ENCODE results near the gene GALNT17.

Gene GALNT17

DNA sequence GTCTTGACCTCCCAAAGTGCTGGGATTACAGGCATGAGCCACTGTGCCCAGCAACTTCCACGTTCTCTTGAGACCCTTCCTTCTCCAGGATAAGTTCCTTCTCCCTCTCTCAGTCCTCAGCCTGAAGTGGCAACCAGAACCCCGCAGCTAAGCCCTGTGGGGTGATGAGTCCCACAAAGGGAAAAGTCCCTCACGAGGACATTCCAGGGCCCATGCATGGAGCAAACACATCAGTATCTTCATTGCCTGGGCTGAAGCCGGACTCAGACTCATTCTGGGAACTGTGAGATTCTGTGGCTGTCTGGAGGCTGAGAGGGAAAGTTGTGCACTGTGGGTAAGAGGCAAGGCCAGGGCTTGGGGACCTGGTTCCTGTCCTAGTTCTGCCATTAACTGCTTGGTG, 622.9 kb downstream of the GALNT17 start (continued):
- TF ChIP-seq ZNF501 (tag by site-specific recombination; IDR thresholded peaks at IDR 0.05) (no peak), RBAK (tag by site-specific recombination; IDR thresholded peaks at IDR 0.05) (no peak)

DNA sequence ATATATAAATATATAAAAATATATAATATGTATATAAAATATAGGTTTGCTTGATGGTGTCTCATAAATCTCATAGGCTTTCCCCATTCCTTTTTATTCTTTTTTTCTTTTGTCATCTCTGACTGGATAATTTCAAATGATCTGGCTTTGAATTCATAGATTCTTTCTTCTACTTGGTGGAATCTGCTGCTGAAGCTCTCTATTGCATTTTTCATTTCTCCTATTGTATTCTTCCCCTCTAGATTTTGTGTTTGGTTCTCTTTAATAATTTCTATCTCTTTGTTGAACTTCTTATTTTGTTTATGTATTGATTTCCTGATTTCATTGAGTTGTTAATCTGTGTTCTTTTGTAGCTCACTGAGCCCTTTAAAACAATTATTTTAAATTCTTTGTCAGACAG, 629.4 kb downstream of the GALNT17 start:
- Histone ChIP-seq H3K9me3 (ENCODE audit: control insufficient read depth, insufficient read depth, low read depth, low read length) (no peaks in the 10 kb centered on the region), H3K36me3 (ENCODE audit: control insufficient read depth in 2 of 2, insufficient read depth in 1 of 2, low read length in 2 of 2) (no peaks in the 10 kb centered on the region), H3K4me3 (ENCODE audit: low read depth, low read length) (no peak overlapping the region), H3K4me1 (ENCODE audit: control insufficient read depth, insufficient read depth, low read length) (no peaks in the 10 kb centered on the region), H3K27ac (ENCODE audit: extremely low read depth, low read depth, low read length) (no peak overlapping the region)
- ChIA-PET POLR2A (no interaction called here), CTCF (interaction anchor here (0.7 kb wide), 1 partner anchor 389 kb away, joined by 3 read pairs; no protein-coding TSS in a partner anchor)
- TF ChIP-seq ZNF169 (tag by site-specific recombination; IDR thresholded peaks at IDR 0.05), result no peak
- no peak for TF ChIP-seq ZNF843 (tag by site-specific recombination; IDR thresholded peaks at IDR 0.05)
- no peak for TF ChIP-seq ZNF274 (IDR thresholded peaks at IDR 0.05; ENCODE audit: low read length)
- TF ChIP-seq ZNF274 (tag by site-specific recombination; IDR thresholded peaks at IDR 0.05; ENCODE audit: borderline replicate concordance), result no peak
- TF ChIP-seq ZNF785 (tag by site-specific recombination; IDR thresholded peaks at IDR 0.05), result no peak
- TF ChIP-seq ZNF585B (tag by site-specific recombination; IDR thresholded peaks at IDR 0.05), result no peak
- TF ChIP-seq ZNF114 (tag by site-specific recombination; IDR thresholded peaks at IDR 0.05), result no peak
- no peak for TF ChIP-seq HOXA7 (CRISPR knock-in tag; IDR thresholded peaks at IDR 0.05; ENCODE audit: borderline replicate concordance)
- TF ChIP-seq, protein P1, sequence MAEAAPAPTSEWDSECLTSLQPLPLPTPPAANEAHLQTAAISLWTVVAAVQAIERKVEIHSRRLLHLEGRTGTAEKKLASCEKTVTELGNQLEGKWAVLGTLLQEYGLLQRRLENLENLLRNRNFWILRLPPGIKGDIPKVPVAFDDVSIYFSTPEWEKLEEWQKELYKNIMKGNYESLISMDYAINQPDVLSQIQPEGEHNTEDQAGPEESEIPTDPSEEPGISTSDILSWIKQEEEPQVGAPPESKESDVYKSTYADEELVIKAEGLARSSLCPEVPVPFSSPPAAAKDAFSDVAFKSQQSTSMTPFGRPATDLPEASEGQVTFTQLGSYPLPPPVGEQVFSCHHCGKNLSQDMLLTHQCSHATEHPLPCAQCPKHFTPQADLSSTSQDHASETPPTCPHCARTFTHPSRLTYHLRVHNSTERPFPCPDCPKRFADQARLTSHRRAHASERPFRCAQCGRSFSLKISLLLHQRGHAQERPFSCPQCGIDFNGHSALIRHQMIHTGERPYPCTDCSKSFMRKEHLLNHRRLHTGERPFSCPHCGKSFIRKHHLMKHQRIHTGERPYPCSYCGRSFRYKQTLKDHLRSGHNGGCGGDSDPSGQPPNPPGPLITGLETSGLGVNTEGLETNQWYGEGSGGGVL (tag by site-specific recombination; IDR thresholded peaks at IDR 0.05), result no peak

All from HEK293 (cell line).